H9 (cell line): ENCODE measurements around the gene CNNM1. TPM values are rescaled to one million over a fixed set of nuclear protein-coding genes. Genes with fewer than 3 reads are reported as not detected.

Source experiments
- DNase-seq: peaks from one replicate; pipeline ENCODE4 v3.0.0-alpha.2; 2017
- H2AFZ ChIP-seq: one replicate; pipeline ENCODE4 v1.6.1; 2013; ENCODE audit warnings: mild to moderate bottlenecking, low read length, control low read depth, moderate library complexity
- H2AK5ac ChIP-seq: 2 replicates; pipeline ENCODE4 v1.6.1; 2013; ENCODE audit warnings: low read length, control low read depth, mixed read lengths; ENCODE audit not compliant: insufficient read length
- H2BK120ac ChIP-seq: one replicate; pipeline ENCODE4 v1.6.1; 2013; ENCODE audit warnings: low read depth, mild to moderate bottlenecking, low read length, control low read depth, inconsistent platforms; ENCODE audit not compliant: poor library complexity, severe bottlenecking
- H2BK12ac ChIP-seq: 2 replicates; pipeline ENCODE4 v1.6.1; 2013; ENCODE audit warnings: low read length, control low read depth, mixed read lengths, low read depth; ENCODE audit not compliant: insufficient read length
- H2BK15ac ChIP-seq: 2 replicates; pipeline ENCODE4 v1.6.1; 2013; ENCODE audit warnings: low read depth, low read length, control low read depth
- H2BK20ac ChIP-seq: one replicate; pipeline ENCODE4 v1.6.1; 2013; ENCODE audit warnings: low read depth, mild to moderate bottlenecking, low read length, control low read depth, inconsistent platforms; ENCODE audit not compliant: poor library complexity, severe bottlenecking
- H2BK5ac ChIP-seq: 2 replicates; pipeline ENCODE4 v1.6.1; 2013; ENCODE audit warnings: low read length, control low read depth, mixed read lengths; ENCODE audit not compliant: insufficient read length
- H3K14ac ChIP-seq: 2 replicates; pipeline ENCODE4 v1.6.1; 2013; ENCODE audit warnings: low read length, control low read depth; ENCODE audit not compliant: insufficient read depth
- H3K18ac ChIP-seq: 2 replicates; pipeline ENCODE4 v1.6.1; 2013; ENCODE audit warnings: low read depth, mild to moderate bottlenecking, mixed read lengths, low read length, control low read depth; ENCODE audit not compliant: insufficient read length
- H3K23ac ChIP-seq: 2 replicates; pipeline ENCODE4 v1.6.1; 2013; ENCODE audit warnings: low read length, control low read depth, mixed read lengths, low read depth; ENCODE audit not compliant: insufficient read length
- H3K23me2 ChIP-seq: 2 replicates; pipeline ENCODE4 v1.6.1; 2013; ENCODE audit warnings: low read depth, mild to moderate bottlenecking, mixed read lengths, low read length, control low read depth; ENCODE audit not compliant: insufficient read length, poor library complexity, severe bottlenecking
- H3K27ac ChIP-seq: 2 replicates; pipeline ENCODE4 v1.5.1; 2013; ENCODE audit warnings: low read length, control low read depth, mixed read lengths, low read depth; ENCODE audit not compliant: insufficient read length
- H3K27me3 ChIP-seq: 2 replicates; pipeline ENCODE4 v1.6.1; 2013; ENCODE audit warnings: low read length, control low read depth, inconsistent platforms; ENCODE audit not compliant: insufficient read depth
- H3K4ac ChIP-seq: 2 replicates; pipeline ENCODE4 v1.6.1; 2013; ENCODE audit warnings: low read depth, mild to moderate bottlenecking, control low read depth, inconsistent platforms, low read length, moderate library complexity
- H3K4me1 ChIP-seq: 2 replicates; pipeline ENCODE4 v1.6.1; 2013; ENCODE audit warnings: low read length, control low read depth, inconsistent platforms; ENCODE audit not compliant: insufficient read depth
- H3K4me2 ChIP-seq: 2 replicates; pipeline ENCODE4 v1.6.1; 2013; ENCODE audit warnings: low read length, control low read depth, mixed read lengths; ENCODE audit not compliant: insufficient read length, insufficient read depth
- H3K56ac ChIP-seq: 2 replicates; pipeline ENCODE4 v1.6.1; 2013; ENCODE audit warnings: low read depth, mild to moderate bottlenecking, mixed read lengths, low read length, control low read depth; ENCODE audit not compliant: insufficient read length
- H3K79me1 ChIP-seq: 2 replicates; pipeline ENCODE4 v1.6.1; 2013; ENCODE audit warnings: low read depth, mild to moderate bottlenecking, moderate library complexity, low read length, control low read depth, inconsistent platforms; ENCODE audit not compliant: insufficient read depth, poor library complexity, severe bottlenecking
- H3K79me2 ChIP-seq: 2 replicates; pipeline ENCODE4 v1.6.1; 2013; ENCODE audit warnings: low read length, control low read depth, inconsistent platforms; ENCODE audit not compliant: insufficient read depth
- H3K9ac ChIP-seq: 2 replicates; pipeline ENCODE4 v1.6.1; 2013; ENCODE audit warnings: low read length, control low read depth, mixed read lengths; ENCODE audit not compliant: insufficient read length; ENCODE audit errors: extremely low read depth
- H3K9me3 ChIP-seq: one replicate; pipeline ENCODE4 v1.6.1; 2013; ENCODE audit warnings: low read depth, low read length, inconsistent platforms; ENCODE audit not compliant: control insufficient read depth
- H3T11ph ChIP-seq: one replicate; pipeline ENCODE4 v1.6.1; 2013; ENCODE audit warnings: mild to moderate bottlenecking, low read length, control low read depth, inconsistent platforms
- H4K20me1 ChIP-seq: one replicate; pipeline ENCODE4 v1.6.1; 2013; ENCODE audit not compliant: control insufficient read depth, insufficient read length, insufficient read depth
- H4K5ac ChIP-seq: 2 replicates; pipeline ENCODE4 v1.6.1; 2013; ENCODE audit warnings: low read depth, mild to moderate bottlenecking, mixed read lengths, low read length, control low read depth; ENCODE audit not compliant: insufficient read length
- H4K8ac ChIP-seq: replicated peaks from 2 replicates; pipeline ENCODE4 v1.6.1; 2013; ENCODE audit warnings: low read length, control low read depth, mixed read lengths, low read depth; ENCODE audit not compliant: insufficient read length
- H4K91ac ChIP-seq: 2 replicates; pipeline ENCODE4 v1.6.1; 2013; ENCODE audit warnings: low read depth, mild to moderate bottlenecking, moderate library complexity, mixed read lengths, low read length, control low read depth; ENCODE audit not compliant: insufficient read length
- H3K27ac Mint-ChIP-seq, 3 experiments: 2 replicates in 2 of 3; 3 replicates in 1 of 3; pipeline ENCODE4 v1.8.0; 2020 to 2021; ENCODE audit warnings: mixed read lengths in 3 of 3, mild to moderate bottlenecking in 1 of 3, moderate library complexity in 1 of 3
- H3K27me3 Mint-ChIP-seq: 2 replicates; pipeline ENCODE4 v1.8.0; 2021; ENCODE audit warnings: low read depth, mild to moderate bottlenecking, moderate library complexity, mixed read lengths
- H3K36me3 Mint-ChIP-seq, 3 experiments: 2 replicates in 2 of 3; 3 replicates in 1 of 3; pipeline ENCODE4 v1.8.0; 2020 to 2021; ENCODE audit warnings: low read depth in 3 of 3, mixed read lengths in 3 of 3; ENCODE audit not compliant: insufficient read depth in 1 of 3
- H3K4me1 Mint-ChIP-seq, 2 experiments: 2 replicates each; pipeline ENCODE4 v1.8.0; 2020; ENCODE audit warnings: mixed read lengths in 2 of 2
- H3K4me3 Mint-ChIP-seq, 2 experiments: 2 replicates in 1 of 2; 3 replicates in 1 of 2; pipeline ENCODE4 v1.8.0; 2020 to 2021; ENCODE audit warnings: mild to moderate bottlenecking in 2 of 2, mixed read lengths in 2 of 2, moderate library complexity in 1 of 2
- H3K9me3 Mint-ChIP-seq, 2 experiments: 2 replicates in 1 of 2; 3 replicates in 1 of 2; pipeline ENCODE4 v1.8.0; 2020; ENCODE audit warnings: mild to moderate bottlenecking in 2 of 2, mixed read lengths in 2 of 2, moderate library complexity in 1 of 2
- CTCF ChIP-seq: fragments of 200-600 bp; sonication (generic); conservative IDR thresholded peaks from 3 replicates; pipeline ENCODE4 v1.8.0; 2021; ENCODE audit warnings: antibody characterized with exemption, mild to moderate bottlenecking
- WGBS: extraction: QIAGEN DNeasy Blood & Tissue Kit; methylation state at CpG from one replicate; pipeline ENCODE4 v1.1.7; 2013; ENCODE audit warnings: missing lambda C conversion rate, low lambda C conversion rate, mixed read lengths; ENCODE audit not compliant: insufficient read length; ENCODE audit errors: extremely low coverage; 5-methylcytosine and 5-hydroxymethylcytosine counted together
- total RNA-seq: library from RNA; stranded (reverse); gene quantifications from 2 replicates; pipeline ENCODE4 v1.2.1, GENCODE V29; 2021

The CNNM1 gene
- total RNA-seq, 1 experiment from 2014 or later, result 0.35 TPM

DNA sequence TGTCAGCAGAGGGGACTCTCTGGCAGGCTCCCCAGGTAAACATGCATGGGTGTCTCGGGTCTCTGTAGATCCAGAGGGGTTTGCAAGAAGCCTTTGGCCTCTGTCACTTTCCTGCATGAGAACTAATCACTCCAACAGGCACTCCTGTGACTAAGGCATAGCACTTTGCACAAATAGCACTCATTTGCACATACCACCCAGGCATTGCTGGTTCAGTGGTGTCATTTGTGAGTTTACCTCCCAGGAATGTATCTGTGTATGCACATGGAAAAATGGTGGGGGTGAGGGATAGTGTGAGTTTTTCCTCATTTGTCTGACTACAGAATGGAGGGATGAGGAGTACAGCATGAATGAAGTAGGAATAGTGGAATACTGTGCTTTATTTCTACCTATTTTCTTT is 39.5 kb downstream of the CNNM1 start:
- Mint-ChIP-seq H3K27ac (no peak overlapping the region), H3K9me3 (no peaks in the 10 kb centered on the region), H3K4me1 (peaks cover 6 to 7% of the 10 kb centered on the region in 2 experiments), H3K27me3 (peaks cover 22% of the 10 kb centered on the region), H3K4me3 (no peak overlapping the region), H3K36me3 (no peaks in the 10 kb centered on the region)
- Histone ChIP-seq H3K14ac (no peak overlapping the region), H3K18ac (no peak overlapping the region), H3K4me2 (no peak overlapping the region), H2AFZ (no peak overlapping the region), H2BK15ac (no peak overlapping the region), H4K20me1 (no peaks in the 10 kb centered on the region), H3T11ph (no peak overlapping the region), H3K23me2 (no peaks in the 10 kb centered on the region), H3K4ac (no peak overlapping the region), H3K79me2 (no peaks in the 10 kb centered on the region), H2BK120ac (no peak overlapping the region), H3K9me3 (no peaks in the 10 kb centered on the region), H2BK20ac (no peak overlapping the region), H4K8ac (no peak overlapping the region), H2BK12ac (no peak overlapping the region), H2AK5ac (no peak overlapping the region), H3K56ac (no peak overlapping the region), H3K4me1 (no peaks in the 10 kb centered on the region), H2BK5ac (no peak overlapping the region), H3K23ac (no peak overlapping the region), H4K91ac (no peak overlapping the region), H3K79me1 (no peaks in the 10 kb centered on the region), H4K5ac (no peak overlapping the region), H3K27me3 (no peaks in the 10 kb centered on the region), H3K27ac (no peak overlapping the region), H3K9ac (no peak overlapping the region)
- no CpG with 5 or more reads among the region's 1 CpG for WGBS
- no peak for TF ChIP-seq CTCF
- DNase-seq, result no peak
